ENCODE data around the gene D2HGDH. TPM values are rescaled to one million over a fixed set of nuclear protein-coding genes. Genes with fewer than 3 reads are reported as not detected.
A peak's percentile ranks its signal among the peaks of the same experiment; 100 is the strongest.
"Not testable (repeated sequence)": the region's sequence is repeated elsewhere in the genome, so short reads cannot be mapped to it uniquely, and the experiment has no call there.

The D2HGDH gene
- polyA plus RNA-seq, 1 donor, result 25.0 TPM

GRCh38 chr2:241726459-241726858 lies 8.0 kb upstream of the D2HGDH start:
- no peak for DNase-seq

GRCh38 chr2:241728000-241728399 lies 6.4 kb upstream of the D2HGDH start:
- no peak for DNase-seq

- DNase-seq, result peak; percentile 51
Measured at GRCh38 chr2:241728627-241729026, 5.8 kb upstream of the D2HGDH start.

DNA sequence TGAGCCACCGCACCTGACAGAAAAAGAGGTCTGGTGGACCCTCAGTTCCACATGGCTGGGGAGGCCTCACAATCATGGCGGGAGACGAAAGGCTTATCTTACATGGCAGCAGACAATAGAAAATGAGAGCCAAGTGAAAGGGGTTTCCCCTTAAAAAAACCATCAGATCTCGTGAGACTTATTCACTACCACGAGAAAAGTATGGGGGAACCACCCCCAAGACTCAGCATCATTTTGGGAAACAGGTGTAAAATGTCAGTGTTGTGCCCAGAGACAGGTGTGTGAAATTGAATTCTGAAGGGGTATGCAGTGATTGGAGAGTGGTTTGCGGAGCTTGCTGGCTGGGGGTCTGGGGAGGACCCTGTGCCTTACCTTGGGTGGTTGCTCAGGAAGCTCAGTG lies 4.6 kb upstream of the D2HGDH start:
- no peak for DNase-seq

DNA sequence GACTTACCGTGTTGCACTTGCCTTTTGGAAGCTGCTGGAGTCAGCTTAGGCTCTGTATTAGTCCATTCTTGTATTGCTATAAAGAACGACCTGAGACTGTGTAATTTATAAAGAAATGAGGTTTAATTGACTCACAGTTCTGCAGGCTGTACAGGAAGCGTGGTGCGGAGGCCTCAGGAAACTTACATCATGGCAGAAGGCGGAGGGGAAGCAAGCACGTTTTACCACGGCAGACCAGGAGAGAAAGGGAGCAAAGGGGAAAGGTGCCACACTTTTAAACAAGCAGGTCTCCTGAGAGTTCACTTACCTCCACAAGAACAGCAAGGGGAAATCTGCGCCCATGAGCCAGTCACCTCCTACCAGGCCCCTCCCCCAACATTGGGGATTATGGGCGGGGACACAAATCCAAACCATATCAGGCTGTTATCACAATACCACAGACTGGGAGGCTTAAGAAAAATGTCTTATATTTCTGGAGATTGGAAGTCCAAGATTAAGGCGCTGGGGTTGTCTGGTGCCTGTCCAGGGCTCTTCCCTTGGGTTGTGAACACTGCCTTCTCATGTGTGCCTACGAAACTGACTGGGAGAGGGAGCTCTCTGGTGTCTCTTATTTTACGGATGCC lies 3.6 kb upstream of the D2HGDH start:
- no peak for DNase-seq

- DNase-seq, result not testable (repeated sequence)
Measured at GRCh38 chr2:241732513-241733186, 1.8 kb upstream of the D2HGDH start.

GRCh38 chr2:241733391-241734207 lies 831 bp upstream of the D2HGDH start:
- DNase-seq, result no peak

DNA sequence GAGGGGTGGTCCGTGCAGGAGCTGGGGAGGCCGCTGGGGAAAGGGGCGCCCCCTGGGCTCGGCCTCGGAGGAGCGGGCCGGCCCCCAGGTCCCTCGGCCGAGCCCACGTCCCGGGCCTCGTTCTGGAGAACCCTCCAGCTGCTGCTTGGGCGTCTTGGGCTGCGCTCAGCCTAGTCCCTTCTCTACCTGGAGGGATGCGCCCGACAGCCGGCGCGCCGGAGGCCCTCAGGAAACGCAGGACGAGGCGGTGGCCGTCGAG lies 293 bp upstream of the D2HGDH start:
- DNase-seq, result no peak

- DNase-seq, result no peak
Measured at GRCh38 chr2:241736111-241736510, 1.7 kb downstream of the D2HGDH start.

DNA sequence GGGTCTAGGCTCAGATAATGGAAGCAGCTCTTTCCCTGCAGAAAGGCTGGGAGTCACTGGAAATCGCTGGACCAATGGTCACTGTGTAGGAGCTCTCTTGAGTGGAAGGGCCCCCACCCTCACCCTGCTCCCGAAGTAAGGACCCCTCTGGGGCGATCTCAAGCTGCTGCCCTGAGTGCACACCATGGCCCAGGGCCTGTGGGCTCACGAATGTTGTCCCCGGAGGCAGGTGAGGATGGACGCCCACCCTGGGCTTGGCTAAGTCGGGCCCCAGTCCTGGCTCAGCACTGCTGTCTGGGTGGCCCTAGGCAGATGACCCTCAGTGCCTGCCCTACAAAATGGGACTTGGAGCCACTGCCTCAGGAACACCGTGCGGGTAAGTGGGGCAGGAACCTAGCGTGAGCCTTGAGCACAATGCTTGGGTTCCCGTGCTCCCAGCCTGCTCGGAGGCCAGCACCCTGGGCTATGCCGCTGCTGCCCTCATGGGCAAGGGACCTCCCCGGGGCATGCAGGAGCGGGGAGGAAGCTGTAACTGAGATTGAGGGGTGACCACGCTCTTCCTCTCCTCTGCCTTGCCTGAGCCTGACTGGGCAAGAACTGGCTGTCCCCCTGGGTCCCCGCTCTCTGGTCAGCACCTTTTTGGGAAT lies 3.7 kb downstream of the D2HGDH start:
- DNase-seq, result no peak

DNA sequence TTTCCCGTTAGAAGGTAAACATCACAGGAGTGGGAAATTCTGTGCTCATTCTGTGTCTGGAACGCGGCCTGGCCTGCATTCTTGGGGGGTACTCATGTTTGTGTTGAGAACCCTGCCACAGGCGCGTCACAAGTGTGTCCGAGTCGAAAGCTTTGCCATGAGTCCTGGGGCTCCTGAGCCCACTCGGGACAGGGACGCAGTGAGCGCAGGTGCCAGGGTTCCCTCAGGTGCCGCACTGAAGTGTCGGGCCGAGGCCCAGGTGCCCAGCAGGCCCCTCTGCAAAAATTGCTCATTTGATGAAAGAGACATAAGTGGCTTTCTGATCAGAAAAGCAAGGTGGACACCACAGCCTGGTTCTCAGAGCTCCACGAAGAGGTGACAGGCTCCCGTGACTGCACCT lies 4.7 kb downstream of the D2HGDH start:
- DNase-seq, result no peak

DNA sequence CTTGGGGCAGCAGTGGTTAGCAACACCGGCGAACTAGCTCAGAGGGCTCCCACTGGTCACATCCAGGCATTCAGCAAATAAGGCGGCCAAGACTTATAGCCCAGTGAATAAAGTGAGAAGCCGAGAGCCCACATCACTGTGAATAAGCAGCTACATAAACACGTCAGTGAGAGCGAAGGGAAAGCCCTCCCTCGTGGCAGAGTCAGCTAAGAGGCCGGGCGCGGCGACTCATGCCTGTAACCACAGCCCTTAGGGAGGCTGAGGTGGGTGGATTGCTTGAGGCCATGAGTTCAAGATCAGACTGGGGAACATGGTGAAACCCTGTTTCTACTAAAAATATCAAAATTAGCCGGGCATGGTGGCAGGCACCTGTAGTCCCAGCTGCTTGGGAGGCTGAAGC lies 5.2 kb downstream of the D2HGDH start:
- no peak for DNase-seq

DNA sequence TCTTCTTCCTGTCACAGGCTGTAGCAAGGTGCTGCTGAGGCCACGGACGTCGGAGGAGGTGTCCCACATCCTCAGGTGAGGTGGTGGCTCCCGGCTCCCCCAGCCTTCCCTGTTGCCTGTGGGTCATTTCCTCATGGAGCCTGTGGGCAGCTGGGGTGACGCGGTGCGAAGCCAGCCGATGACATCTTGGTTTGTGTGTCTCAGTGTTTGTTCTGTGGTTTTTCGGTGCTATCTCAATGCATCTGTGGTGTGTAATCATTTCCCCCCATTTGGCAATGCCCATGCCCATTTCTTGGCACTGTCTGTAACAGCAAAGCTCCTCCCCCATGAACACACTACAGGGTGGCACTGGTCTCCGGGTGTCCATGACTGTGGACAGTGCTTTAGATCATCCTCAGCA lies 6.6 kb downstream of the D2HGDH start:
- no peak for DNase-seq

- no peak for DNase-seq
Measured at GRCh38 chr2:241742320-241742939, 8.0 kb downstream of the D2HGDH start.

- not testable (repeated sequence) for DNase-seq
Measured at GRCh38 chr2:241743008-241743407, 8.6 kb downstream of the D2HGDH start.

DNA sequence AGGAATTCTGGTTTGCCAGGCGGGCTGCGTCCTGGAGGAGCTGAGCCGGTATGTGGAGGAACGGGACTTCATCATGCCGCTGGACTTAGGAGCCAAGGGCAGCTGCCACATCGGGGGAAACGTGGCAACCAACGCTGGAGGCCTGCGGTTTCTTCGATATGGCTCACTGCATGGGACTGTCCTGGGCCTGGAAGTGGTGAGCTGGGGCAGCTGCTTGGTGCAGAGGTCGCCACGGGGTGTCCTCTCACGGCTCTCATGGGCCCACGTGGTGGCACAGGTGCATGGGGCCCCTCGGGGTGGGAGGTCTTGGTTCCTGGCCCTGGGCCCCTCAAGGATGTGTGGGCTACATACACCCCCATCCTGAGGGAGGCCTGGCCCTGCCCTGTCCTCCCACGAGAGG lies 9.2 kb downstream of the D2HGDH start:
- DNase-seq, result no peak

DNA sequence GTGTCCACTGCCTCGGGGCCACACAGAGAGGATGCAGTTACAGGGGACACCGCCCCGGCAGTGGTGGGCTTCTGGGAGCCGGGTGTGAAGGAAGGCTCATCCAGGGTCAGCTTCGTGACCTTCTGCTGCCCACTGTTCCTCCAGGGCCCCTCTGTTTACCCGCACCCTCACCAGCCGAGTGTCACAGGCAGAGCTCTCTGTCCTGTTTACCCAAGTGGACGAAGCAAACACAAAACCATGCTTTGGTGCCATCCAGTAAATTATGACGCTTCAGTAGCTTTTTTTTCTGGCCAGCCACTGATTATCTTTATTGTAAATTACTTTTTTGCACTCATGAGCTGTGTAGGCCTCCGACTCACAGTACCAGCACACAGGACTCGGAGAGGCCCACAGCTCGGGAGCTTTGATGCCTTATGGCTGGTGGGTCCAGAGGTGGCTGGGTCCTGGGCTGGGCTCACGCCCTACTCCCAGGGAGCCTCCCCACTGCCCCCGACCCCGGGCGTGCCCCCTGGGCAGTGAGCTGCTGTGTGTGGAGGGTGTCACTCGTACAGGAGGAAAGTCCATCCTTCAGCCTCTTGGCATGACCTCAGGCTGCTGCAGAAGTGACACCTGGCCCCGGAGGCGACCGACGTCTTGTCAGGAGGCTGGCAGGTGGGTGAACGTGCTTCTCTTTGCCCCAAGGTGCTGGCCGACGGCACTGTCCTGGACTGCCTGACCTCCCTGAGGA lies 9.8 kb downstream of the D2HGDH start:
- no peak for DNase-seq

DNA sequence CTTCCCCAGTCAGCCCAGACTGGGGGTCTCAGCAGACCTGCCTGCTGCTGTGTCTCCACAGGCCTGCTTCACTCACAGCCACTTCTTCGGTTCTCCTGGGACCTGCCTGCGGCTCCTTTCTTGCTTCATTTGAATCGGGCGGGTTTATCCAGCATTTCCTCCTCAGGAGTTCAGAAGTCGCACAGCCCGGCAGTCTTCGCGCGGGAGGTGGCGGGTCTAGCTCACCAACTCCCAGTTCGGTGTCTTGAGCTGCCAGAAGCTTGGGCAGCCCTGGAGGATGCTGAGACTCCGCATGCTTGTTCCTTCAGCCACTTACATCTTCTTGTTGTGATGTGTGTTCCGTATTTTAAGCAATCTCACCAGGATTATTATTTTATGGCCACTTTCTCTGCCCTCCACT lies 10.8 kb downstream of the D2HGDH start:
- no peak for DNase-seq

- DNase-seq, result no peak
Measured at GRCh38 chr2:241746084-241746483, 11.7 kb downstream of the D2HGDH start.

GRCh38 chr2:241748468-241749256 lies 14.2 kb downstream of the D2HGDH start:
- no peak for DNase-seq

DNA sequence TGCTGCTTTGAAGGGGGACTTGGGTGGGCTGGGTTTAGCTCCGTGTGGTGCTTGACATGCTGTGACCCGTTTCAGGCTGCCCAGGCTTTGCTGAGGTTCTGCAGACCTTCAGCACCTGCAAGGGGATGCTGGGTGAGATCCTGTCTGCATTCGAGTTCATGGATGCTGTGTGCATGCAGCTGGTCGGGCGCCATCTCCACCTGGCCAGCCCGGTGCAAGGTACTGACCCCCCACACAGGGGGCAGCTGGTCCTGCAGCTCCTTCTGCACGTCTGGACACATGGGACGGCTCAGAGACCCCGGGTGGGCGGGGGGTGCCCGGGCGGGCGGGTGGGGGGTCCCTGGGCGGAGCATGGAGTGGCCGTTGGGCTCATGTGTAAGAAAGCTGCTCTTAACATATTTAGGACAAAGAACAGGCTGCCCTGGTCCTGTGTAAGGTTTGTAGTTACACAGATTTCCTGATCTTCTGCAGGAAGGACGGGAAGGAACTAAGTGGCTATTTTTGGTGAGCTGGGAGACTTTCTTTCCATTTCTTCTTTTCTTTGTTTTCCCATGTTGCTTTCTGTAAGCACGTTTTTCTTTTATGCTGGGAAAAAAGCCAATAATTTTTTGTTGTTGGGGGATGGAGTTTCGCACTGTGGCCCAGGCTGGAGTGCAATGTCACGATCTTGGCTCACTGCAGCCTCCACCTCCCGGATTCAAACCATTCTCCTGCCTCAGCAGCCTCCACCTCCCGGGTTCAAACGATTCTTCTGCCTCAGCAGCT lies 15.8 kb downstream of the D2HGDH start:
- DNase-seq, result no peak

Measured in hindlimb muscle (tissue), 1 donor.